Kidney (tissue), 14 donors: ENCODE measurements around the gene GRK1. TPM values are rescaled to one million over a fixed set of nuclear protein-coding genes. Genes with fewer than 3 reads are reported as not detected.

Source experiments
- DNase-seq, 5 donors: peaks; one replicate each; pipeline ENCODE4 v3.0.0-alpha.2; 2013 to 2020
- FAIRE-seq: peaks from 2 replicates; lab custom pipeline; 2012; peaks lifted over from hg19 to GRCh38; lab: Jason Lieb, UNC
- H3K27ac ChIP-seq, 2 donors: one replicate each; pipeline ENCODE4 v1.7.0; 2013; ENCODE audit warnings: low read depth in 2 of 2, low read length in 2 of 2, inconsistent platforms in 1 of 2
- H3K27me3 ChIP-seq: one replicate; pipeline ENCODE4 v1.7.1; 2013; ENCODE audit warnings: low read length, inconsistent platforms; ENCODE audit not compliant: control insufficient read depth, insufficient read depth
- H3K36me3 ChIP-seq, 3 donors: one replicate each; pipeline versions ENCODE4 v1.7.0 to v1.7.1; 2013; ENCODE audit warnings: low read length in 3 of 3, control low read depth in 1 of 3, inconsistent platforms in 1 of 3; ENCODE audit not compliant: insufficient read depth in 3 of 3, control insufficient read depth in 2 of 3
- H3K4me1 ChIP-seq, 3 donors: one replicate each; pipeline versions ENCODE4 v1.7.0 to v1.7.1; 2013; ENCODE audit warnings: low read length in 3 of 3, inconsistent platforms in 1 of 3, low read depth in 1 of 3; ENCODE audit not compliant: control insufficient read depth in 2 of 3, insufficient read depth in 2 of 3
- H3K4me3 ChIP-seq, 3 donors: one replicate each; pipeline versions ENCODE4 v1.7.0 to v1.8.1; 2013; ENCODE audit warnings: low read length in 3 of 3, control low read depth in 1 of 3, inconsistent platforms in 1 of 3
- H3K9ac ChIP-seq, 3 donors: one replicate each; pipeline versions ENCODE4 v1.7.0 to v1.7.1; 2013; ENCODE audit warnings: low read length in 3 of 3, control low read depth in 1 of 3, inconsistent platforms in 1 of 3
- H3K9me3 ChIP-seq, 3 donors: one replicate each; pipeline versions ENCODE4 v1.7.0 to v1.7.1; 2013; ENCODE audit warnings: low read length in 3 of 3, control low read depth in 1 of 3, inconsistent platforms in 1 of 3; ENCODE audit not compliant: control insufficient read depth in 2 of 3, insufficient read depth in 1 of 3
- CTCF ChIP-seq: IDR thresholded peaks from 3 replicates; pipeline ENCODE4 v1.5.1; 2012; ENCODE audit warnings: mild to moderate bottlenecking, moderate library complexity, borderline replicate concordance; ENCODE audit not compliant: insufficient read depth; ENCODE audit errors: extremely low read depth
- intact Hi-C: fragments of 100-400 bp; cut with DNase I; formaldehyde crosslinking; loops from one replicate; pipeline ENCODE4 v1.11.1; 2022
- polyA plus RNA-seq: library from polyadenylated mRNA; stranded (reverse); fragments of 350-450 nt; fragmentation: Illumina TruSeq; extraction: RNeasy Lipid Tissue Mini Kit (QIAGEN cat#74804); gene quantifications from one replicate; pipeline ENCODE4 v1.2.3, GENCODE V29; 2014; ENCODE audit warnings: low read depth, low replicate concordance; ENCODE audit not compliant: insufficient read depth
- total RNA-seq: library from RNA; stranded (reverse); fragmentation: NEBNext Ultra II Directional; extraction: Animal tissue kit (Norgen Biotek cat#: 25700); gene quantifications from one replicate; pipeline ENCODE4 v1.2.1, GENCODE V29; 2021
- donor health status: control.
- donor health status: control.
- donor health status: control.
- donor health status: control.
- donor health status: control.
- donor health status: DM: yes; HTN: yes; CAD: no.
- donor health status: Normal renal cell carcinoma (clear cell type).

GRK1 gene
- total and polyA plus RNA-seq, 2 donors from 2014 or later = not detected

GRCh38 chr13:113769881-113770280 is 102.9 kb downstream of the GRK1 start:
- Histone ChIP-seq H3K4me3 (no peak overlapping the region), H3K27me3 (no peaks in the 10 kb centered on the region), H3K4me1 (peaks cover 0 to 11% (median 0%) of the 10 kb centered on the region in 3 donors), H3K36me3 (no peaks in the 10 kb centered on the region), H3K27ac (no peak overlapping the region), H3K9ac (no peak overlapping the region), H3K9me3 (no peaks in the 10 kb centered on the region)
- FAIRE-seq = no peak
- no peak for TF ChIP-seq CTCF
- intact Hi-C loops = no loop called here
- DNase-seq = no peak

- no peak for TF ChIP-seq CTCF
- H3K36me3 ChIP-seq = no peaks in the 10 kb centered on the region
- DNase-seq = peak in 1 of 5 donors; percentile 16
- no peak overlapping the region for H3K4me3 ChIP-seq
- H3K4me1 ChIP-seq = peaks cover 0 to 12% (median 0%) of the 10 kb centered on the region in 3 donors
- no peaks in the 10 kb centered on the region for H3K9me3 ChIP-seq
- no peak overlapping the region for H3K27ac ChIP-seq
- no peak overlapping the region for H3K9ac ChIP-seq
- intact Hi-C loops = no loop called here
- FAIRE-seq = no peak
- no peaks in the 10 kb centered on the region for H3K27me3 ChIP-seq
Measured at GRCh38 chr13:113770441-113770840, 103.4 kb downstream of the GRK1 start.

GRCh38 chr13:113770937-113771336 is 103.9 kb downstream of the GRK1 start:
- H3K27ac ChIP-seq = no peak overlapping the region
- no peak overlapping the region for H3K9ac ChIP-seq
- H3K4me1 ChIP-seq = peaks cover 0 to 12% (median 0%) of the 10 kb centered on the region in 3 donors
- no peak overlapping the region for H3K4me3 ChIP-seq
- no peak for TF ChIP-seq CTCF
- H3K27me3 ChIP-seq = no peaks in the 10 kb centered on the region
- FAIRE-seq (no peak), DNase-seq (peak in 1 of 5 donors; percentile 11)
- no peaks in the 10 kb centered on the region for H3K36me3 ChIP-seq
- H3K9me3 ChIP-seq = no peaks in the 10 kb centered on the region
- intact Hi-C loops = no loop called here

- H3K4me1 ChIP-seq = peaks cover 0 to 12% (median 0%) of the 10 kb centered on the region in 3 donors
- intact Hi-C loops = no loop called here
- H3K9me3 ChIP-seq = no peaks in the 10 kb centered on the region
- H3K4me3 ChIP-seq = no peak overlapping the region
- DNase-seq (no peak), FAIRE-seq (no peak)
- no peaks in the 10 kb centered on the region for H3K27me3 ChIP-seq
- no peaks in the 10 kb centered on the region for H3K36me3 ChIP-seq
- no peak overlapping the region for H3K9ac ChIP-seq
- TF ChIP-seq CTCF = no peak
- H3K27ac ChIP-seq = no peak overlapping the region
Measured at GRCh38 chr13:113771709-113772331, 104.8 kb downstream of the GRK1 start.
